K562 (cell line): ENCODE measurements around the gene FAAH. TPM values are rescaled to one million over a fixed set of nuclear protein-coding genes. Genes with fewer than 3 reads are reported as not detected.

Source experiments
- ARNT ChIP-seq, 2 experiments: fragments of 450-650 bp; IDR thresholded peaks; 2 replicates each; pipeline ENCODE4 v1.6.1; 2016; ENCODE audit warnings: mild to moderate bottlenecking in 1 of 2
- EHMT2 ChIP-seq: fragments of 450-650 bp; IDR thresholded peaks from 2 replicates; pipeline ENCODE4 v1.6.1; 2018; ENCODE audit warnings: antibody characterized with exemption
- HMG20B ChIP-seq: fragments of 250-450 bp; sonication (Bioruptor Pico); IDR thresholded peaks from 2 replicates; pipeline ENCODE4 v1.5.0; 2021; ENCODE audit warnings: mild to moderate bottlenecking
- HNRNPL ChIP-seq: fragments of 200-400 bp; formaldehyde crosslinking; IDR thresholded peaks from 2 replicates; pipeline ENCODE4 v1.6.1; 2017; ENCODE audit warnings: low read depth, mild to moderate bottlenecking, low read length
- ID3 ChIP-seq, 2 experiments: fragments of 250-450 bp in 1 of 2; fragments of 450-650 bp in 1 of 2; sonication (Bioruptor Pico) in 1 of 2; IDR thresholded peaks; 2 replicates each; pipeline versions ENCODE4 v1.6.1 to v1.8.0; 2016 to 2021; ENCODE audit warnings: mild to moderate bottlenecking in 2 of 2, moderate library complexity in 2 of 2, missing compliant biosample characterization in 1 of 2, missing genetic modification characterization in 1 of 2
- JUND ChIP-seq, 2 experiments: IDR thresholded peaks; 2 replicates in 1 of 2; 3 replicates in 1 of 2; pipeline ENCODE4 v1.6.1; 2011; ENCODE audit warnings: borderline replicate concordance in 2 of 2, low read depth in 2 of 2, low read length in 2 of 2, improper control_type of control experiment in 1 of 2, missing biosample characterization in 1 of 2, missing genetic modification characterization in 1 of 2, missing genetic modification reagents in 1 of 2
- KAT8 ChIP-seq: fragments of 450-650 bp; IDR thresholded peaks from 2 replicates; pipeline ENCODE4 v1.6.1; 2016; ENCODE audit warnings: low read depth, mild to moderate bottlenecking
- LCOR ChIP-seq: sonication (generic); formaldehyde crosslinking; IDR thresholded peaks from 2 replicates; pipeline ENCODE4 v1.8.0; 2022; ENCODE audit warnings: mild to moderate bottlenecking, missing genetic modification reagents
- MAFF ChIP-seq: IDR thresholded peaks from 2 replicates; pipeline ENCODE4 v1.6.1; 2012; ENCODE audit warnings: low read length, improper control_type of control experiment
- MITF ChIP-seq: IDR thresholded peaks from 2 replicates; pipeline ENCODE4 v1.6.1; 2014; ENCODE audit warnings: antibody characterized with exemption
- NEUROD1 ChIP-seq: fragments of 150-350 bp; IDR thresholded peaks from 2 replicates; pipeline ENCODE4 v1.6.1; 2014; ENCODE audit warnings: borderline replicate concordance, low read length, low read depth; ENCODE audit not compliant: partially characterized antibody
- PTTG1 ChIP-seq: fragments of 450-650 bp; IDR thresholded peaks from 2 replicates; pipeline ENCODE4 v1.6.1; 2016; ENCODE audit warnings: low read depth, mild to moderate bottlenecking, missing genetic modification characterization, missing compliant biosample characterization
- RNF219 ChIP-seq: fragments of 250-450 bp; sonication (Bioruptor Pico); IDR thresholded peaks from 2 replicates; pipeline ENCODE4 v1.5.0; 2022; ENCODE audit warnings: mild to moderate bottlenecking
- SAFB2 ChIP-seq: fragments of 200-400 bp; formaldehyde crosslinking; IDR thresholded peaks from 2 replicates; pipeline ENCODE4 v1.6.1; 2018; ENCODE audit warnings: borderline replicate concordance, low read length, low read depth, moderate library complexity; ENCODE audit not compliant: severe bottlenecking
- TOE1 ChIP-seq, 2 experiments: fragments of 450-650 bp in 1 of 2; sonication (generic) in 1 of 2; formaldehyde crosslinking in 1 of 2; IDR thresholded peaks; 2 replicates each; pipeline versions ENCODE4 v1.7.1 to v1.8.0; 2016 to 2022; ENCODE audit warnings: borderline replicate concordance in 2 of 2, mild to moderate bottlenecking in 2 of 2, antibody characterized with exemption in 1 of 2, inconsistent platforms in 1 of 2, low read depth in 1 of 2, missing genetic modification reagents in 1 of 2, moderate library complexity in 1 of 2
- TRIM25 ChIP-seq: fragments of 450-650 bp; IDR thresholded peaks from 2 replicates; pipeline ENCODE4 v1.7.0; 2016; ENCODE audit warnings: borderline replicate concordance
- U2AF2 ChIP-seq: fragments of 200-400 bp; formaldehyde crosslinking; optimal IDR thresholded peaks from 2 replicates; pipeline ENCODE3; 2017; ENCODE audit warnings: low read depth, mild to moderate bottlenecking, low read length
- ZBTB8A ChIP-seq: fragments of 450-650 bp; IDR thresholded peaks from 2 replicates; pipeline ENCODE4 v1.6.1; 2018; ENCODE audit warnings: mild to moderate bottlenecking, moderate library complexity; ENCODE audit not compliant: partially characterized antibody
- ZNF23 ChIP-seq: fragments of 250-450 bp; sonication (Bioruptor Pico); IDR thresholded peaks from 2 replicates; pipeline ENCODE4 v1.4.0; 2020; ENCODE audit warnings: mild to moderate bottlenecking
- ZNF24 ChIP-seq: fragments of 450-650 bp; IDR thresholded peaks from 2 replicates; pipeline ENCODE4 v1.6.1; 2016
- ZNF263 ChIP-seq: sonication (generic); formaldehyde crosslinking; IDR thresholded peaks from 2 replicates; pipeline ENCODE4 v1.8.0; 2022; ENCODE audit warnings: mild to moderate bottlenecking, missing genetic modification reagents, borderline replicate concordance
- ZNF311 ChIP-seq: fragments of 250-450 bp; sonication (Bioruptor Pico); IDR thresholded peaks from 2 replicates; pipeline ENCODE4 v1.4.0; 2020; ENCODE audit warnings: mild to moderate bottlenecking, moderate library complexity
- ZNF717 ChIP-seq: fragments of 250-450 bp; sonication (Bioruptor Pico); IDR thresholded peaks from 2 replicates; pipeline ENCODE4 v1.5.0; 2021
- ZNF75A ChIP-seq: fragments of 450-650 bp; formaldehyde crosslinking; IDR thresholded peaks from 2 replicates; pipeline ENCODE4 v1.4.0; 2020; ENCODE audit warnings: mild to moderate bottlenecking
- polyA plus RNA-seq, 8 experiments: library from polyadenylated mRNA; depleted of rRNA in 4 of 8; stranded (reverse) in 5 of 8; unstranded in 3 of 8; fragments of >200 nt; fragmentation: Nextera tagmentation in 2 of 8; fragmentation: Illumina TruSeq in 1 of 8; extraction: Ambion mirVana in 2 of 8; extraction: Trizol in 1 of 8; gene quantifications; 2 replicates each; pipeline versions ENCODE4 v1.2.1 to v1.2.3, GENCODE V29; 2011 to 2014; ENCODE audit warnings: inconsistent platforms in 1 of 8, missing spikeins in 1 of 8
- total RNA-seq, 7 experiments: library from RNA; depleted of rRNA in 6 of 7; stranded (reverse); fragments of >200 nt in 6 of 7; fragmentation: Illumina TruSeq in 2 of 7; extraction: Trizol in 2 of 7; gene quantifications; 2 replicates each; pipeline versions ENCODE4 v1.2.1 to v1.2.3, GENCODE V29; 2011 to 2021; ENCODE audit warnings: low replicate concordance in 1 of 7

FAAH gene
- total and polyA plus RNA-seq, 9 of the 15 experiments (the other 6 are each of a cell fraction or from before 2014, with no cell fraction given): 0.06 to 1.1 (median 0.32) TPM

GRCh38 chr1:46421739-46422138 lies 27.6 kb downstream of the FAAH start (continued):
- TF ChIP-seq MITF (no peak), TOE1 (IDR thresholded peaks at IDR 0.05; ENCODE audit: borderline replicate concordance) (0 out of 2 replicates have a peak, but pooled peaks have one; percentile 28), TOE1 (CRISPR knock-in tag; IDR thresholded peaks at IDR 0.05; ENCODE audit: borderline replicate concordance, low read depth) (no peak), ZNF717 (CRISPR knock-in tag) (no peak), ARNT (IDR thresholded peaks at IDR 0.05) (peak in 1 of 2 experiments; percentile 73; a peak in 1 of 4 replicates), ZNF24 (no peak), ID3 (CRISPR knock-in tag; IDR thresholded peaks at IDR 0.05) (no peak), ID3 (tag; IDR thresholded peaks at IDR 0.05) (no peak), EHMT2 (peak; percentile 38; the same call in 1 of the 2 replicates), ZNF263 (no peak), ZBTB8A (no peak), RNF219 (no peak), PTTG1 (tag) (no peak), LCOR (no peak), ZNF23 (CRISPR knock-in tag) (no peak), HNRNPL (no peak), U2AF2 (no peak), MAFF (peak; percentile 81), HMG20B (CRISPR knock-in tag) (no peak), NEUROD1 (no peak), JUND (IDR thresholded peaks at IDR 0.05; ENCODE audit: borderline replicate concordance, low read depth, low read length) (peak; percentile 46; the same call in 1 of the 2 replicates), JUND (tag; IDR thresholded peaks at IDR 0.05; ENCODE audit: borderline replicate concordance, low read depth, low read length) (no peak; the same call in 2 of the 3 replicates), TRIM25 (no peak), ZNF75A (CRISPR knock-in tag) (no peak), SAFB2 (no peak), ZNF311 (CRISPR knock-in tag) (no peak), KAT8 (no peak)
